ENCODE data around the gene RAB3GAP2.
"Not testable (repeated sequence)": the region's sequence is repeated elsewhere in the genome, so short reads cannot be mapped to it uniquely, and the experiment has no call there.

Gene RAB3GAP2

GRCh38 chr1:220255204-220255603 is 17.0 kb downstream of the RAB3GAP2 start:
- Histone ChIP-seq H3K9me3 (ENCODE audit: insufficient read depth, low read depth, low read length) (peaks cover 17% of the 10 kb centered on the region), H3K4me1 (ENCODE audit: insufficient read depth, low read length) (0 out of 2 replicates have a peak, but pooled peaks cover 6% of the 10 kb centered on the region), H3K36me3 (ENCODE audit: insufficient read depth, low read length) (peaks cover 31% of the 10 kb centered on the region), H3K9ac (ENCODE audit: low read depth, low read length) (no peak overlapping the region), H3K27ac (ENCODE audit: low read depth, low read length) (no peak overlapping the region), H3K4me3 (ENCODE audit: low read length) (no peak overlapping the region), H3K27me3 (ENCODE audit: insufficient read depth, low read length) (no peaks in the 10 kb centered on the region)
- WGBS: 96% methylated on average over 1 of the region's 1 CpG

- peaks cover 49% of the 10 kb centered on the region for H3K36me3 ChIP-seq (ENCODE audit: insufficient read depth, low read length)
- H3K9me3 ChIP-seq (ENCODE audit: insufficient read depth, low read depth, low read length): peaks cover 34% of the 10 kb centered on the region
- not testable (repeated sequence) for H3K9ac ChIP-seq (ENCODE audit: low read depth, low read length); H3K27ac ChIP-seq (ENCODE audit: low read depth, low read length); H3K4me3 ChIP-seq (ENCODE audit: low read length); H3K4me1 ChIP-seq (ENCODE audit: insufficient read depth, low read length); H3K27me3 ChIP-seq (ENCODE audit: insufficient read depth, low read length)
- WGBS: 91% methylated on average over 12 of the region's 12 CpGs
Observed at GRCh38 chr1:220253290-220253689, 19.0 kb downstream of the RAB3GAP2 start.

GRCh38 chr1:220251272-220251671 is 21.0 kb downstream of the RAB3GAP2 start:
- Histone ChIP-seq H3K27me3 (ENCODE audit: insufficient read depth, low read length) (no peaks in the 10 kb centered on the region), H3K4me3 (ENCODE audit: low read length) (no peak overlapping the region), H3K36me3 (ENCODE audit: insufficient read depth, low read length) (peaks cover 62% of the 10 kb centered on the region), H3K9me3 (ENCODE audit: insufficient read depth, low read depth, low read length) (peaks cover 46% of the 10 kb centered on the region), H3K4me1 (ENCODE audit: insufficient read depth, low read length) (0 out of 2 replicates have a peak, but pooled peaks cover 5% of the 10 kb centered on the region), H3K27ac (ENCODE audit: low read depth, low read length) (no peak overlapping the region), H3K9ac (ENCODE audit: low read depth, low read length) (no peak overlapping the region)

GRCh38 chr1:220250681-220251080 is 21.6 kb downstream of the RAB3GAP2 start:
- H3K27ac ChIP-seq (ENCODE audit: low read depth, low read length): no peak overlapping the region
- H3K27me3 ChIP-seq (ENCODE audit: insufficient read depth, low read length): no peaks in the 10 kb centered on the region
- no peak overlapping the region for H3K4me3 ChIP-seq (ENCODE audit: low read length)
- H3K9ac ChIP-seq (ENCODE audit: low read depth, low read length): no peak overlapping the region
- H3K36me3 ChIP-seq (ENCODE audit: insufficient read depth, low read length): peaks cover 62% of the 10 kb centered on the region
- no peaks in the 10 kb centered on the region for H3K4me1 ChIP-seq (ENCODE audit: insufficient read depth, low read length)
- peaks cover 46% of the 10 kb centered on the region for H3K9me3 ChIP-seq (ENCODE audit: insufficient read depth, low read depth, low read length)

GRCh38 chr1:220249522-220249921 is 22.7 kb downstream of the RAB3GAP2 start:
- Histone ChIP-seq H3K4me1 (ENCODE audit: insufficient read depth, low read length) (peaks cover 4% of the 10 kb centered on the region), H3K9me3 (ENCODE audit: insufficient read depth, low read depth, low read length) (peaks cover 46% of the 10 kb centered on the region), H3K27ac (ENCODE audit: low read depth, low read length) (no peak overlapping the region), H3K27me3 (ENCODE audit: insufficient read depth, low read length) (no peaks in the 10 kb centered on the region), H3K9ac (ENCODE audit: low read depth, low read length) (no peak overlapping the region), H3K4me3 (ENCODE audit: low read length) (no peak overlapping the region), H3K36me3 (ENCODE audit: insufficient read depth, low read length) (peaks cover 62% of the 10 kb centered on the region)
- WGBS: 97% methylated on average over 1 of the region's 1 CpG

GRCh38 chr1:220248715-220249265 is 23.5 kb downstream of the RAB3GAP2 start:
- H3K9ac ChIP-seq (ENCODE audit: low read depth, low read length); H3K27me3 ChIP-seq (ENCODE audit: insufficient read depth, low read length); H3K27ac ChIP-seq (ENCODE audit: low read depth, low read length); H3K4me3 ChIP-seq (ENCODE audit: low read length): not testable (repeated sequence)
- Histone ChIP-seq H3K36me3 (ENCODE audit: insufficient read depth, low read length) (peaks cover 62% of the 10 kb centered on the region), H3K4me1 (ENCODE audit: insufficient read depth, low read length) (peaks cover 10% of the 10 kb centered on the region), H3K9me3 (ENCODE audit: insufficient read depth, low read depth, low read length) (peaks cover 46% of the 10 kb centered on the region)
- WGBS: 97% methylated on average over 3 of the region's 3 CpGs

GRCh38 chr1:220245900-220246299 is 26.4 kb downstream of the RAB3GAP2 start:
- peaks cover 38% of the 10 kb centered on the region for H3K36me3 ChIP-seq (ENCODE audit: insufficient read depth, low read length)

GRCh38 chr1:220243947-220244346 is 28.3 kb downstream of the RAB3GAP2 start:
- WGBS: 88% methylated on average over 2 of the region's 2 CpGs
- Histone ChIP-seq H3K36me3 (ENCODE audit: insufficient read depth, low read length) (peaks cover 18% of the 10 kb centered on the region), H3K4me1 (ENCODE audit: insufficient read depth, low read length) (peaks cover 10% of the 10 kb centered on the region), H3K9ac (ENCODE audit: low read depth, low read length) (no peak overlapping the region), H3K27ac (ENCODE audit: low read depth, low read length) (no peak overlapping the region), H3K9me3 (ENCODE audit: insufficient read depth, low read depth, low read length) (peaks cover 16% of the 10 kb centered on the region), H3K4me3 (ENCODE audit: low read length) (no peak overlapping the region), H3K27me3 (ENCODE audit: insufficient read depth, low read length) (no peaks in the 10 kb centered on the region)

More at GRCh38 chr1:220245900-220246299, 26.4 kb downstream of the RAB3GAP2 start:
- not testable (repeated sequence) for H3K9ac ChIP-seq (ENCODE audit: low read depth, low read length); H3K27me3 ChIP-seq (ENCODE audit: insufficient read depth, low read length); H3K4me3 ChIP-seq (ENCODE audit: low read length); H3K27ac ChIP-seq (ENCODE audit: low read depth, low read length)
- H3K4me1 ChIP-seq (ENCODE audit: insufficient read depth, low read length): peaks cover 10% of the 10 kb centered on the region
- peaks cover 36% of the 10 kb centered on the region for H3K9me3 ChIP-seq (ENCODE audit: insufficient read depth, low read depth, low read length)
- 68% methylated on average over 5 of the region's 6 CpGs for WGBS

GRCh38 chr1:220241072-220241663 is 31.1 kb downstream of the RAB3GAP2 start:
- Histone ChIP-seq H3K36me3 (ENCODE audit: insufficient read depth, low read length) (no peaks in the 10 kb centered on the region; the same call in 1 of the 2 replicates), H3K27ac (ENCODE audit: low read depth, low read length) (no peak overlapping the region), H3K4me1 (ENCODE audit: insufficient read depth, low read length) (peaks cover 20% of the 10 kb centered on the region), H3K4me3 (ENCODE audit: low read length) (no peak overlapping the region), H3K27me3 (ENCODE audit: insufficient read depth, low read length) (no peaks in the 10 kb centered on the region), H3K9me3 (ENCODE audit: insufficient read depth, low read depth, low read length) (no peaks in the 10 kb centered on the region), H3K9ac (ENCODE audit: low read depth, low read length) (no peak overlapping the region)
- WGBS: 100% methylated on average over 1 of the region's 2 CpGs

- Histone ChIP-seq H3K4me3 (ENCODE audit: low read length) (no peak overlapping the region), H3K9ac (ENCODE audit: low read depth, low read length) (no peak overlapping the region), H3K4me1 (ENCODE audit: insufficient read depth, low read length) (peaks cover 31% of the 10 kb centered on the region), H3K27me3 (ENCODE audit: insufficient read depth, low read length) (no peaks in the 10 kb centered on the region), H3K9me3 (ENCODE audit: insufficient read depth, low read depth, low read length) (no peaks in the 10 kb centered on the region), H3K27ac (ENCODE audit: low read depth, low read length) (no peak overlapping the region), H3K36me3 (ENCODE audit: insufficient read depth, low read length) (no peaks in the 10 kb centered on the region; the same call in 1 of the 2 replicates)
- 98% methylated on average over 3 of the region's 3 CpGs for WGBS
Observed at GRCh38 chr1:220239966-220240365, 32.3 kb downstream of the RAB3GAP2 start.

GRCh38 chr1:220239213-220239612 is 33.0 kb downstream of the RAB3GAP2 start:
- no peak overlapping the region for H3K27ac ChIP-seq (ENCODE audit: low read depth, low read length)
- 96% methylated on average over 4 of the region's 5 CpGs for WGBS
- H3K4me1 ChIP-seq (ENCODE audit: insufficient read depth, low read length): peaks cover 27% of the 10 kb centered on the region
- no peaks in the 10 kb centered on the region for H3K9me3 ChIP-seq (ENCODE audit: insufficient read depth, low read depth, low read length)
- H3K36me3 ChIP-seq (ENCODE audit: insufficient read depth, low read length): no peaks in the 10 kb centered on the region
- H3K27me3 ChIP-seq (ENCODE audit: insufficient read depth, low read length): no peaks in the 10 kb centered on the region
- no peak overlapping the region for H3K9ac ChIP-seq (ENCODE audit: low read depth, low read length)
- H3K4me3 ChIP-seq (ENCODE audit: low read length): no peak overlapping the region

- H3K27me3 ChIP-seq (ENCODE audit: insufficient read depth, low read length); H3K27ac ChIP-seq (ENCODE audit: low read depth, low read length); H3K9me3 ChIP-seq (ENCODE audit: insufficient read depth, low read depth, low read length); H3K9ac ChIP-seq (ENCODE audit: low read depth, low read length); H3K4me3 ChIP-seq (ENCODE audit: low read length): not testable (repeated sequence)
- Histone ChIP-seq H3K4me1 (ENCODE audit: insufficient read depth, low read length) (peaks cover 23% of the 10 kb centered on the region), H3K36me3 (ENCODE audit: insufficient read depth, low read length) (peaks cover 14% of the 10 kb centered on the region)
- 95% methylated on average over 8 of the region's 9 CpGs for WGBS
Observed at GRCh38 chr1:220236278-220236677, 36.0 kb downstream of the RAB3GAP2 start.

Data from HUES64 (cell line).